Transverse colon (tissue), 4 donors: ENCODE data around the gene EFEMP1.

Source experiments
- CTCF ChIP-seq, 5 experiments: fragments of 200-600 bp in 3 of 5; fragments of 450-650 bp in 2 of 5; sonication (generic) in 3 of 5; IDR thresholded peaks; 1 replicate in 2 of 5; 2 replicates in 3 of 5; pipeline ENCODE4 v1.5.1; 2016 to 2017; ENCODE audit warnings: antibody characterized with exemption in 5 of 5, inconsistent platforms in 3 of 5, mild to moderate bottlenecking in 2 of 5, moderate library complexity in 1 of 5
- POLR2A ChIP-seq: fragments of 450-650 bp; IDR thresholded peaks from one replicate; pipeline ENCODE4 v1.6.1; 2016; ENCODE audit warnings: antibody characterized with exemption, mild to moderate bottlenecking, moderate library complexity
- POLR2AphosphoS5 ChIP-seq, 3 donors: sonication (generic); formaldehyde crosslinking; IDR thresholded peaks; one replicate each; pipeline ENCODE4 v1.6.1; 2016; ENCODE audit warnings: antibody characterized with exemption in 3 of 3

GRCh38 chr2:55888936-55889335, 34.6 kb downstream of the EFEMP1 start:
- TF ChIP-seq POLR2A (no peak), POLR2AphosphoS5 (IDR thresholded peaks at IDR 0.05) (no peak), CTCF (IDR thresholded peaks at IDR 0.05) (no peak)
